Tibial nerve (tissue), 3 donors: ENCODE measurements around the gene PRAMEF11.

Experiments
- CTCF ChIP-seq, 5 experiments: fragments of 200-600 bp in 3 of 5; fragments of 450-650 bp in 2 of 5; sonication (generic) in 3 of 5; IDR thresholded peaks; one replicate each; pipeline ENCODE4 v1.5.1; 2016 to 2019; ENCODE audit warnings: antibody characterized with exemption in 5 of 5, mild to moderate bottlenecking in 3 of 5, moderate library complexity in 2 of 5
- POLR2A ChIP-seq, 2 donors: fragments of 450-650 bp; IDR thresholded peaks; one replicate each; pipeline ENCODE4 v1.6.1; 2017; ENCODE audit warnings: antibody characterized with exemption in 2 of 2, mild to moderate bottlenecking in 2 of 2, moderate library complexity in 2 of 2

- no peak for TF ChIP-seq CTCF (IDR thresholded peaks at IDR 0.05)
- TF ChIP-seq POLR2A (IDR thresholded peaks at IDR 0.05): no peak
Observed at GRCh38 chr1:12798911-12799310, 32.3 kb downstream of the PRAMEF11 start.
